ENCODE results near the gene C20orf202.
"Not testable (repeated sequence)": the region's sequence is repeated elsewhere in the genome, so short reads cannot be mapped to it uniquely, and the experiment has no call there.

The C20orf202 gene

GRCh38 chr20:1212607-1213396, 9.5 kb downstream of the C20orf202 start:
- no peak for DNase-seq (ENCODE audit: low spot score)
- Histone ChIP-seq H3K27ac (no peak overlapping the region), H3K4me3 (peak overlapping the region; percentile 17)
- peak; percentile 76 for TF ChIP-seq CTCF (IDR thresholded peaks at IDR 0.05)

DNA sequence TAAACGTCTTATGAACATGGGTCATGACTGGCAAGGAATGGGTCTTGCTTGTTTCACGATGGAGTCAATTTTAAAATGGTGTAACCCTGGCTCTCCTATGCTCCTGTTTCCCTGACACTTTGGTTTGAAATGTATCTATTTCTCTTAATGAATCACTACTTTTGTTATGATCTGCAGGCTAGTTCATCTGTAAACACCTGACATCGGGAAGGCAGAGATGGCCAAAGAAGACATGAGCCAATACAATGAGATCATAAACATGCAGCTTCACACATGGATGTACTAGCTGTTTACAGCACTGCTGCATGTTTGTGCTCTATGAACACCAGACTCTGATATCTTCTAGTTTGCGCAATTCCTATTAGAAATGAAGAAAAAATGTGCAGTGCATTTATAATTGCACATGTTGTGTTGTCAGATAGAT, 11.6 kb downstream of the C20orf202 start:
- no peak for TF ChIP-seq CTCF (IDR thresholded peaks at IDR 0.05)
- Histone ChIP-seq H3K27ac (no peak overlapping the region), H3K4me3 (no peak overlapping the region)
- no peak for DNase-seq (ENCODE audit: low spot score)

DNA sequence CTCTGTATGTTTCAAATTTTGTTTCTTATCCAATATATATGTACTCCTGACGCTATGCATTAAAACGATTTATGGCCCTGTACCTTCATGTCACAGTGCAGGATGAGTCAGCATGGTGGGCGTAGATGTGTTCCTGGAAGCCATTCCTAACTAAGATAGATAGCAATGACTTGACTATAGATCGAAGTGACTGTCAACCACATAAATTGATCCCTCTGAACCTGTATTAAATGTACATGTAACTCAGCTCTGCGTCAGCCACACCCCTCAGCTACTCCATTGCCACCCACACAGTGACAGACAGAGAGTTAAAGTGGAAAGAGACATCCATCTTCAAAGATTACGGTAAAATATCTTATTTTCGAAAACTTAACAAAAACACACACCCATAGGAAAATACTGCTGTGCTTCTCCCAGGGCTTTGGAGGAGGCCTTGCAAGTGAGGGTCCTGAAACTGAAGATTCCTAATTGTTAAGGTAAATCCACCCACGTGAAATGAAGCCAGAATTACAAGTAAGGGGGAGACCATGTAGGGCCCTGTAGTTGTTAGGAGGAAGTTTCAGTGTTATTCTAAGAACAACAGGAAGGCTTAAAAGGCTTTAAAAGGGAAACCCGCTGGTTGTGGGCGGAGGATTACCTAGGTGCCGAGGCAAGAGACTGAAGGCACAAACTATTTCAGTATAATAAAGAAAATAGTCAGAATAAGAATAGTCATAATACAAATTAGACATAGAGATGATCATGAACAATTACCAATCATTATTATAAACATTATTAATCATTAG, 12.3 kb downstream of the C20orf202 start:
- TF ChIP-seq CTCF (IDR thresholded peaks at IDR 0.05), result no peak
- no peak overlapping the region for H3K27ac ChIP-seq
- no peak for DNase-seq (ENCODE audit: low spot score)
- no peak overlapping the region for H3K4me3 ChIP-seq

GRCh38 chr20:1216527-1217427, 13.5 kb downstream of the C20orf202 start:
- H3K27ac ChIP-seq; H3K4me3 ChIP-seq; DNase-seq (ENCODE audit: low spot score): not testable (repeated sequence)

DNA sequence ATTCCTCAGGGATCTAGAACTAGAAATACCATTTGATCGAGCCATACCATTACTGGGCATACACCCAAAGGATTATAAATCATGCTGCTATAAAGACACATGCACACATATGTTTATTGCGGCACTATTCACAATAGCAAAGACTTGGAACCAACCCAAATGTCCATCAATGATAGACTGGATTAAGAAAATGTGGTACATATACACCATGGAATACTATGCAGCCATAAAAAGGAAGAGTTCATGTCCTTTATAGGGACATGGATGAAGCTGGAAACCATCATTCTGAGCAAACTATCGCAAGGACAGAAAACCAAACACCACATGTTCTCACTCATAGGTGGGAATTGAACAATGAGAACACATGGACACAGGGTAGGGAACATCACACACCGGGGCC, 19.5 kb downstream of the C20orf202 start:
- DNase-seq (ENCODE audit: low spot score); H3K27ac ChIP-seq; H3K4me3 ChIP-seq: not testable (repeated sequence)

- no peak for DNase-seq (ENCODE audit: low spot score)
- H3K27ac ChIP-seq, result no peak overlapping the region
- TF ChIP-seq CTCF (IDR thresholded peaks at IDR 0.05), result no peak
- H3K4me3 ChIP-seq, result no peak overlapping the region
Observed at GRCh38 chr20:1224205-1224890, 21.1 kb downstream of the C20orf202 start.

DNA sequence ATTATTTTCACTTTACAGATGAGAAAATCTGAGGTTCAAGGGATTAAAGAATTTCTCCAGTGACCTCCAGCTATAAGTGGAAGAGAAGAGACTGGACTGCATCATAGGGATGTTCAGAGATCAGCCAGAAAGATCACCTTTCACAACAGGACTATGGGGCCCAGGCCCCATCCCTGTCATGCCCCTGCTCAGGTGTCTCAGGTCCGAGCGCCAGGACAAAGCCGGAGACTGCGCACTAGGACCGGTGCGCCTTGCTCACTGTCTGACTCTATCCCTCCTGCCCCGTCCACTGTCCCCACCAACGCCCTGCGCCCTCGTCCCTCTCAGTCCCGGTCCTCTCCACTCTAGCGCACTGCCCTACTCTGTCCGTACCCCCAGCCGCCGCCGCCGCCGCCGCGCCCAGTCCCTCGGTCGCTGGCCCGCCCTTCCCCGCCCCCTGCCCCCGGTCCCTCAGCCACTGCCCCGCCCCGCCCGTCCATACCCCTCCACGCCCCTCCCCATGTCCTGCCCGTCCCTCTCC, 22.1 kb downstream of the C20orf202 start:
- DNase-seq (ENCODE audit: low spot score), result no peak
- Histone ChIP-seq H3K27ac (peak overlapping the region in 1 of 2 donors; percentile 37), H3K4me3 (peak overlapping the region; percentile 76)
- no peak for TF ChIP-seq CTCF (IDR thresholded peaks at IDR 0.05)

Data from coronary artery (tissue), 2 donors.